A172 (cell line): ENCODE measurements around the gene TPBGL. TPM values are rescaled to one million over a fixed set of nuclear protein-coding genes. Genes with fewer than 3 reads are reported as not detected.

Experiments used
- total RNA-seq: library from RNA; depleted of rRNA; stranded (reverse); fragments of >200 nt; shearing (Covaris generic); gene quantifications from 2 replicates; pipeline ENCODE4 v1.2.3, GENCODE V29; 2014; rRNA removed

TPBGL gene
- total RNA-seq, 1 experiment from 2014 or later: not detected

Other genes starting within 250 kb of the TPBGL start
- gene OR2AT4, start 143.9 kb upstream of the TPBGL start, total RNA-seq: 0.02 TPM in 1 of 2 replicates, not detected in the other
- gene SLCO2B1, start 89.7 kb upstream of the TPBGL start, total RNA-seq: 1.2 and 2.0 TPM in 2 replicates
- gene ARRB1, start 110.9 kb downstream of the TPBGL start, total RNA-seq: 18.4 and 22.2 TPM in 2 replicates
- 1,638 and 1,693 TPM in 2 replicates for gene RPS3, start 158.7 kb downstream of the TPBGL start, total RNA-seq
- 0.07 TPM in 1 of 2 replicates, not detected in the other for gene KLHL35, start 192.4 kb downstream of the TPBGL start, total RNA-seq